CD4-positive, CD25-positive, alpha-beta regulatory T cell (primary cell): ENCODE results near the gene AHCYL1. TPM values are rescaled to one million over a fixed set of nuclear protein-coding genes. Genes with fewer than 3 reads are reported as not detected.

Experiments
- ATAC-seq, 2 donors: fragments of 150-1000 bp; cut with Tn5 transposase; one replicate each; pipeline ENCODE4 v1.10.0; 2021; ENCODE audit warnings: low read depth in 2 of 2, moderate number of reproducible peaks in 2 of 2, moderate library complexity in 1 of 2
- DNase-seq, 3 donors: peaks; one replicate each; pipeline versions ENCODE4 v3.0.0 to v3.0.0-alpha.2; 2012 to 2022; ENCODE audit warnings: mixed read lengths in 1 of 3
- H3K27ac ChIP-seq: one replicate; pipeline ENCODE4 v1.7.0; 2013; ENCODE audit warnings: mild to moderate bottlenecking, low read length; ENCODE audit not compliant: insufficient read depth, poor library complexity, severe bottlenecking
- H3K27me3 ChIP-seq: one replicate; pipeline ENCODE4 v1.7.0; 2013; ENCODE audit warnings: low read length; ENCODE audit not compliant: control insufficient read depth, insufficient read depth
- H3K36me3 ChIP-seq: one replicate; pipeline ENCODE4 v1.7.0; 2013; ENCODE audit warnings: mild to moderate bottlenecking, low read length, moderate library complexity; ENCODE audit not compliant: control insufficient read depth, insufficient read depth
- H3K4me1 ChIP-seq: 2 replicates; pipeline ENCODE4 v1.7.0; 2013; ENCODE audit warnings: mild to moderate bottlenecking, low read length; ENCODE audit not compliant: insufficient read depth, control insufficient read depth, poor library complexity, severe bottlenecking
- H3K4me3 ChIP-seq: one replicate; pipeline ENCODE4 v1.7.0; 2013; ENCODE audit warnings: low read depth, mild to moderate bottlenecking, low read length, moderate library complexity
- H3K9me3 ChIP-seq, 2 experiments: 1 replicate in 1 of 2; 2 replicates in 1 of 2; pipeline ENCODE4 v1.7.0; 2013; ENCODE audit warnings: low read length in 2 of 2, mild to moderate bottlenecking in 1 of 2, moderate library complexity in 1 of 2; ENCODE audit not compliant: control insufficient read depth in 2 of 2
- H3K27ac Mint-ChIP-seq, 3 donors: one replicate each; pipeline ENCODE4 v1.8.0; 2020 to 2022; ENCODE audit warnings: mild to moderate bottlenecking in 3 of 3, mixed read lengths in 3 of 3, moderate library complexity in 2 of 3
- H3K27me3 Mint-ChIP-seq: one replicate; pipeline ENCODE4 v1.8.0; 2022; ENCODE audit warnings: mild to moderate bottlenecking, mixed read lengths
- H3K36me3 Mint-ChIP-seq: one replicate; pipeline ENCODE4 v1.8.0; 2020; ENCODE audit warnings: mixed read lengths
- H3K4me1 Mint-ChIP-seq, 4 donors: one replicate each; pipeline ENCODE4 v1.8.0; 2020 to 2022; ENCODE audit warnings: mixed read lengths in 4 of 4, mild to moderate bottlenecking in 1 of 4
- H3K4me3 Mint-ChIP-seq, 4 donors: one replicate each; pipeline ENCODE4 v1.8.0; 2020 to 2022; ENCODE audit warnings: mild to moderate bottlenecking in 4 of 4, mixed read lengths in 4 of 4, moderate library complexity in 3 of 4
- H3K9me3 Mint-ChIP-seq, 7 donors: one replicate each; pipeline ENCODE4 v1.8.0; 2020 to 2022; ENCODE audit warnings: mixed read lengths in 7 of 7, mild to moderate bottlenecking in 3 of 7, moderate library complexity in 2 of 7
- polyA plus RNA-seq, 4 donors: library from polyadenylated mRNA; unstranded; fragments of 300-500 nt; fragmentation: Illumina TruSeq; gene quantifications; one replicate each; pipeline ENCODE4 v1.2.3, GENCODE V29; 2021
- total RNA-seq: library from RNA; stranded (reverse); gene quantifications from one replicate; pipeline ENCODE4 v1.2.3, GENCODE V29; 2022

AHCYL1 gene
- total and polyA plus RNA-seq, 5 donors from 2014 or later = 27.8 to 49.3 (median 45.9) TPM

- Mint-ChIP-seq H3K4me1 (peaks cover 0 to 7% (median 5%) of the 10 kb centered on the region in 4 donors), H3K36me3 (peaks cover 37% of the 10 kb centered on the region), H3K27me3 (no peaks in the 10 kb centered on the region), H3K4me3 (no peak overlapping the region), H3K9me3 (no peaks in the 10 kb centered on the region), H3K27ac (peak overlapping the region in 1 of 3 donors; percentile 15)
- H3K27me3 ChIP-seq = no peaks in the 10 kb centered on the region
- ATAC-seq (no peak), DNase-seq (no peak)
- H3K27ac ChIP-seq = no peak overlapping the region
- H3K4me1 ChIP-seq = no peaks in the 10 kb centered on the region
- no peaks in the 10 kb centered on the region for H3K9me3 ChIP-seq
- no peak overlapping the region for H3K4me3 ChIP-seq
- H3K36me3 ChIP-seq = peaks cover 46% of the 10 kb centered on the region
Measured at GRCh38 chr1:110059133-110059863, 74.7 kb downstream of the AHCYL1 start.

- peaks cover 38% of the 10 kb centered on the region for H3K36me3 ChIP-seq
- H3K9me3 ChIP-seq = no peaks in the 10 kb centered on the region
- H3K9me3 Mint-ChIP-seq = no peaks in the 10 kb centered on the region
- H3K4me1 ChIP-seq = no peaks in the 10 kb centered on the region
- H3K27ac Mint-ChIP-seq = peak overlapping the region in 1 of 3 donors; percentile 15
- no peak overlapping the region for H3K4me3 Mint-ChIP-seq
- ATAC-seq (peak in 1 of 2 donors; percentile 48), DNase-seq (peak; percentile 56 to 67 (median 58))
- peaks cover 36% of the 10 kb centered on the region for H3K36me3 Mint-ChIP-seq
- H3K27me3 Mint-ChIP-seq = peaks cover 3% of the 10 kb centered on the region
- no peaks in the 10 kb centered on the region for H3K27me3 ChIP-seq
- H3K4me3 ChIP-seq = no peak overlapping the region
- no peak overlapping the region for H3K27ac ChIP-seq
- H3K4me1 Mint-ChIP-seq = peaks cover 0 to 7% (median 5%) of the 10 kb centered on the region in 4 donors
Measured at GRCh38 chr1:110060034-110060661, 75.6 kb downstream of the AHCYL1 start.

GRCh38 chr1:110060662-110061060, 76.1 kb downstream of the AHCYL1 start:
- H3K27ac ChIP-seq = no peak overlapping the region
- H3K27ac Mint-ChIP-seq = no peak overlapping the region
- no peak overlapping the region for H3K4me3 Mint-ChIP-seq
- H3K27me3 ChIP-seq = no peaks in the 10 kb centered on the region
- ATAC-seq (no peak), DNase-seq (no peak)
- H3K9me3 ChIP-seq = no peaks in the 10 kb centered on the region
- H3K4me1 Mint-ChIP-seq = peaks cover 0 to 7% (median 5%) of the 10 kb centered on the region in 4 donors
- H3K4me1 ChIP-seq = no peaks in the 10 kb centered on the region
- no peaks in the 10 kb centered on the region for H3K9me3 Mint-ChIP-seq
- no peak overlapping the region for H3K4me3 ChIP-seq
- peaks cover 32% of the 10 kb centered on the region for H3K36me3 ChIP-seq
- H3K36me3 Mint-ChIP-seq = peaks cover 31% of the 10 kb centered on the region
- peaks cover 7% of the 10 kb centered on the region for H3K27me3 Mint-ChIP-seq

GRCh38 chr1:110061341-110061740, 76.8 kb downstream of the AHCYL1 start:
- H3K9me3 ChIP-seq = no peaks in the 10 kb centered on the region
- H3K27ac ChIP-seq = no peak overlapping the region
- H3K36me3 Mint-ChIP-seq = peaks cover 31% of the 10 kb centered on the region
- ATAC-seq (no peak), DNase-seq (no peak)
- H3K9me3 Mint-ChIP-seq = no peaks in the 10 kb centered on the region
- H3K4me3 ChIP-seq = no peak overlapping the region
- H3K4me3 Mint-ChIP-seq = no peak overlapping the region
- H3K4me1 ChIP-seq = no peaks in the 10 kb centered on the region
- H3K27ac Mint-ChIP-seq = peak overlapping the region in 1 of 3 donors; percentile 69
- peaks cover 0 to 10% (median 5%) of the 10 kb centered on the region in 4 donors for H3K4me1 Mint-ChIP-seq
- no peaks in the 10 kb centered on the region for H3K27me3 ChIP-seq
- peaks cover 26% of the 10 kb centered on the region for H3K36me3 ChIP-seq
- H3K27me3 Mint-ChIP-seq = peaks cover 7% of the 10 kb centered on the region

- Mint-ChIP-seq H3K4me3 (no peak overlapping the region), H3K4me1 (peaks cover 0 to 10% (median 6%) of the 10 kb centered on the region in 4 donors), H3K27ac (no peak overlapping the region), H3K27me3 (peaks cover 12% of the 10 kb centered on the region), H3K36me3 (peaks cover 23% of the 10 kb centered on the region), H3K9me3 (no peaks in the 10 kb centered on the region)
- H3K27me3 ChIP-seq = peaks cover 6% of the 10 kb centered on the region
- no peaks in the 10 kb centered on the region for H3K9me3 ChIP-seq
- DNase-seq (no peak), ATAC-seq (no peak)
- H3K27ac ChIP-seq = no peak overlapping the region
- H3K36me3 ChIP-seq = peaks cover 13% of the 10 kb centered on the region
- H3K4me3 ChIP-seq = no peak overlapping the region
- H3K4me1 ChIP-seq = peaks cover 2% of the 10 kb centered on the region
Measured at GRCh38 chr1:110062612-110063011, 78.0 kb downstream of the AHCYL1 start.

GRCh38 chr1:110063781-110064180, 79.2 kb downstream of the AHCYL1 start:
- DNase-seq (no peak), ATAC-seq (no peak)
- Mint-ChIP-seq H3K36me3 (peaks cover 19% of the 10 kb centered on the region), H3K27ac (peak overlapping the region in 1 of 3 donors; percentile 76), H3K27me3 (peaks cover 23% of the 10 kb centered on the region), H3K9me3 (peaks cover 0 to 2% (median 0%) of the 10 kb centered on the region in 7 donors), H3K4me1 (peaks cover 0 to 11% (median 9%) of the 10 kb centered on the region in 4 donors), H3K4me3 (no peak overlapping the region)
- Histone ChIP-seq H3K27ac (no peak overlapping the region), H3K27me3 (peaks cover 12% of the 10 kb centered on the region), H3K9me3 (no peaks in the 10 kb centered on the region), H3K4me3 (no peak overlapping the region), H3K36me3 (peaks cover 2% of the 10 kb centered on the region), H3K4me1 (peaks cover 12% of the 10 kb centered on the region)

- H3K9me3 Mint-ChIP-seq = peaks cover 0 to 2% (median 0%) of the 10 kb centered on the region in 7 donors
- no peak overlapping the region for H3K27ac Mint-ChIP-seq
- H3K9me3 ChIP-seq = no peaks in the 10 kb centered on the region
- peaks cover 17% of the 10 kb centered on the region for H3K36me3 Mint-ChIP-seq
- H3K36me3 ChIP-seq = no peaks in the 10 kb centered on the region
- H3K27ac ChIP-seq = no peak overlapping the region
- ATAC-seq = no peak
- DNase-seq = no peak
- no peak overlapping the region for H3K4me3 Mint-ChIP-seq
- peaks cover 0 to 15% (median 9%) of the 10 kb centered on the region in 4 donors for H3K4me1 Mint-ChIP-seq
- H3K4me3 ChIP-seq = no peak overlapping the region
- peaks cover 22% of the 10 kb centered on the region for H3K4me1 ChIP-seq
- H3K27me3 Mint-ChIP-seq = peaks cover 27% of the 10 kb centered on the region
- peaks cover 12% of the 10 kb centered on the region for H3K27me3 ChIP-seq
Measured at GRCh38 chr1:110064576-110065337, 80.2 kb downstream of the AHCYL1 start.
